NCI-H2227 (cell line): ENCODE data around the gene YWHAE.
"Not testable (repeated sequence)": the region's sequence is repeated elsewhere in the genome, so short reads cannot be mapped to it uniquely, and the experiment has no call there.

Experiments used
- DNase-seq: peaks from one replicate; lab custom pipeline; 2025; ENCODE audit not compliant: unreplicated experiment; lab: John Stamatoyannopoulos, UW

Gene YWHAE

GRCh38 chr17:1399679-1400512 lies at the start of gene YWHAE:
Gene YWHAE (minus strand): TSS chr17:1400222. CDS start chr17:1400110, 112 bp downstream.
- peak; percentile 96 for DNase-seq

GRCh38 chr17:1449412-1449967 lies 49.5 kb upstream of the YWHAE start:
- DNase-seq, result no peak

GRCh38 chr17:1447052-1447451 lies 47.0 kb upstream of the YWHAE start:
- no peak for DNase-seq

GRCh38 chr17:1446201-1446600 lies 46.2 kb upstream of the YWHAE start:
- no peak for DNase-seq

GRCh38 chr17:1445695-1446094 lies 45.7 kb upstream of the YWHAE start:
- not testable (repeated sequence) for DNase-seq

- not testable (repeated sequence) for DNase-seq
Observed at GRCh38 chr17:1442721-1443120, 42.7 kb upstream of the YWHAE start.

- DNase-seq, result no peak
Observed at GRCh38 chr17:1442187-1442586, 42.2 kb upstream of the YWHAE start.

GRCh38 chr17:1440921-1441320 lies 40.9 kb upstream of the YWHAE start:
- DNase-seq, result no peak

GRCh38 chr17:1438593-1439083 lies 38.6 kb upstream of the YWHAE start:
- DNase-seq, result no peak

GRCh38 chr17:1435326-1435725 lies 35.3 kb upstream of the YWHAE start:
- DNase-seq, result no peak

- DNase-seq, result no peak
Observed at GRCh38 chr17:1434150-1434549, 34.1 kb upstream of the YWHAE start.

- no peak for DNase-seq
Observed at GRCh38 chr17:1431631-1432104, 31.6 kb upstream of the YWHAE start.

GRCh38 chr17:1423456-1424135 lies 23.6 kb upstream of the YWHAE start:
- no peak for DNase-seq

- DNase-seq, result no peak
Observed at GRCh38 chr17:1422885-1423284, 22.9 kb upstream of the YWHAE start.

- DNase-seq, result no peak
Observed at GRCh38 chr17:1421470-1421869, 21.4 kb upstream of the YWHAE start.

- DNase-seq, result no peak
Observed at GRCh38 chr17:1420981-1421380, 21.0 kb upstream of the YWHAE start.

GRCh38 chr17:1420163-1420562 lies 20.1 kb upstream of the YWHAE start:
- no peak for DNase-seq

GRCh38 chr17:1418476-1418875 lies 18.5 kb upstream of the YWHAE start:
- DNase-seq, result not testable (repeated sequence)

- DNase-seq, result no peak
Observed at GRCh38 chr17:1416414-1416813, 16.4 kb upstream of the YWHAE start.

GRCh38 chr17:1414634-1415033 lies 14.6 kb upstream of the YWHAE start:
- no peak for DNase-seq

- DNase-seq, result no peak
Observed at GRCh38 chr17:1414001-1414574, 14.1 kb upstream of the YWHAE start.
